GM12878 (cell line): ENCODE results near the gene ALOX12. TPM values are rescaled to one million over a fixed set of nuclear protein-coding genes. Genes with fewer than 3 reads are reported as not detected.

Experiments
- ATF7 ChIP-seq: fragments of 450-650 bp; IDR thresholded peaks from 2 replicates; pipeline ENCODE4 v1.6.1; 2016; ENCODE audit warnings: low read depth, mild to moderate bottlenecking
- BCL11A ChIP-seq: IDR thresholded peaks from 2 replicates; pipeline ENCODE4 v1.6.1; 2011; ENCODE audit warnings: low read depth, low read length
- CEBPB ChIP-seq, 2 experiments: fragments of 150-350 bp in 1 of 2; IDR thresholded peaks; 2 replicates each; pipeline ENCODE4 v1.6.1; 2012 to 2014; ENCODE audit warnings: low read depth in 2 of 2, low read length in 2 of 2, borderline replicate concordance in 1 of 2, inconsistent platforms in 1 of 2
- CREB1 ChIP-seq: IDR thresholded peaks from 2 replicates; pipeline ENCODE4 v1.6.1; 2012; ENCODE audit warnings: low read depth, mild to moderate bottlenecking, inconsistent platforms
- CREM ChIP-seq: IDR thresholded peaks from 2 replicates; pipeline ENCODE4 v1.6.1; 2014; ENCODE audit warnings: antibody characterized with exemption, low read depth
- FOXK2 ChIP-seq: fragments of 450-650 bp; IDR thresholded peaks from 2 replicates; pipeline ENCODE4 v1.6.1; 2017; ENCODE audit warnings: mild to moderate bottlenecking, moderate library complexity
- HDAC2 ChIP-seq: fragments of 200-600 bp; sonication (generic); IDR thresholded peaks from 2 replicates; pipeline ENCODE4 v1.6.1; 2017
- HDAC6 ChIP-seq: fragments of 200-600 bp; sonication (generic); IDR thresholded peaks from one replicate; pipeline ENCODE4 v1.8.0; 2017; ENCODE audit warnings: antibody characterized with exemption; ENCODE audit not compliant: unreplicated experiment
- MEF2A ChIP-seq: IDR thresholded peaks from 2 replicates; pipeline ENCODE4 v1.6.1; 2011; ENCODE audit warnings: low read depth, mild to moderate bottlenecking, low read length, moderate library complexity; ENCODE audit not compliant: insufficient read depth
- MYC ChIP-seq: IDR thresholded peaks from 2 replicates; pipeline ENCODE4 v1.6.1; 2011; ENCODE audit warnings: mild to moderate bottlenecking, low read length, moderate library complexity, inconsistent platforms; ENCODE audit not compliant: insufficient read depth, insufficient replicate concordance, insufficient read length, severe bottlenecking
- NFXL1 ChIP-seq: fragments of 450-650 bp; IDR thresholded peaks from 2 replicates; pipeline ENCODE4 v1.6.1; 2017; ENCODE audit warnings: antibody characterized with exemption, mild to moderate bottlenecking, borderline replicate concordance
- PAX8 ChIP-seq: fragments of 450-650 bp; IDR thresholded peaks from 2 replicates; pipeline ENCODE4 v1.6.1; 2017; ENCODE audit warnings: mild to moderate bottlenecking, moderate library complexity
- PML ChIP-seq: IDR thresholded peaks from 2 replicates; pipeline ENCODE4 v1.6.1; 2012; ENCODE audit warnings: low read length, inconsistent platforms
- RUNX3 ChIP-seq: IDR thresholded peaks from 2 replicates; pipeline ENCODE4 v1.6.1; 2012; ENCODE audit warnings: low read length, inconsistent platforms
- SIN3A ChIP-seq: IDR thresholded peaks from 2 replicates; pipeline ENCODE4 v1.6.1; 2012; ENCODE audit warnings: low read depth, low read length, improper control_type of control experiment
- SP1 ChIP-seq: IDR thresholded peaks from one replicate; pipeline ENCODE4 v1.6.1; 2011; ENCODE audit warnings: low read depth, low read length
- SPI1 ChIP-seq: IDR thresholded peaks from 2 replicates; pipeline ENCODE4 v1.6.1; 2011; ENCODE audit warnings: low read depth, mild to moderate bottlenecking, low read length, moderate library complexity, borderline replicate concordance; ENCODE audit not compliant: insufficient read depth
- SREBF2 ChIP-seq: IDR thresholded peaks from 2 replicates; pipeline ENCODE4 v1.6.1; 2012; ENCODE audit warnings: mild to moderate bottlenecking, low read length
- TCF12 ChIP-seq: IDR thresholded peaks from 2 replicates; pipeline ENCODE4 v1.6.1; 2011; ENCODE audit warnings: low read depth, mild to moderate bottlenecking, low read length
- YY1 ChIP-seq: IDR thresholded peaks from 2 replicates; pipeline ENCODE4 v1.6.1; 2011; ENCODE audit warnings: low read depth, mild to moderate bottlenecking, low read length
- ZNF384 ChIP-seq: IDR thresholded peaks from 2 replicates; pipeline ENCODE4 v1.6.1; 2012; ENCODE audit warnings: low read depth, mild to moderate bottlenecking, low read length, improper control_type of control experiment, borderline replicate concordance
- polyA plus RNA-seq, 11 experiments: library from polyadenylated mRNA; depleted of rRNA in 4 of 11; unstranded in 6 of 11; stranded (reverse) in 5 of 11; fragments of >200 nt; fragmentation: Nextera tagmentation in 4 of 11; fragmentation: Illumina TruSeq in 1 of 11; extraction: Ambion mirVana in 4 of 11; extraction: Trizol in 1 of 11; gene quantifications; 1 replicate in 1 of 11; 2 replicates in 10 of 11; pipeline versions ENCODE4 v1.2.1 to v1.2.3, GENCODE V29; 2011 to 2016; ENCODE audit warnings: inconsistent platforms in 2 of 11, missing spikeins in 2 of 11, low read depth in 1 of 11
- total RNA-seq, 4 experiments: library from RNA; depleted of rRNA in 3 of 4; stranded (reverse); fragments of >200 nt in 3 of 4; fragmentation: Illumina TruSeq in 1 of 4; extraction: Trizol in 1 of 4; gene quantifications; 2 replicates each; pipeline versions ENCODE4 v1.2.1 to v1.2.3, GENCODE V29; 2013 to 2021
- TF ChIP-seq, protein P1 (sequence below): fragments of 450-650 bp; formaldehyde crosslinking; IDR thresholded peaks from 2 replicates; pipeline ENCODE4 v1.4.0; 2022; ENCODE audit warnings: mild to moderate bottlenecking, moderate library complexity
- TF ChIP-seq, protein P2 (sequence below): IDR thresholded peaks from 2 replicates; pipeline ENCODE4 v1.6.1; 2012; ENCODE audit warnings: low read depth, low read length, improper control_type of control experiment
- TF ChIP-seq, protein P3 (sequence below): fragments of 450-650 bp; IDR thresholded peaks from 2 replicates; pipeline ENCODE4 v1.6.1; 2017; ENCODE audit warnings: mild to moderate bottlenecking, low read depth, inconsistent platforms; ENCODE audit not compliant: poor library complexity, severe bottlenecking
- TF ChIP-seq, protein P4 (sequence below): IDR thresholded peaks from 2 replicates; pipeline ENCODE4 v1.6.1; 2011; ENCODE audit warnings: borderline replicate concordance, low read depth, mild to moderate bottlenecking, moderate library complexity, low read length; ENCODE audit not compliant: insufficient read depth, poor library complexity, severe bottlenecking

ALOX12 gene
- total and polyA plus RNA-seq, 10 of the 15 experiments (the other 5 are each of a cell fraction or from before 2014, with no cell fraction given), result 0.23 to 0.82 (median 0.58) TPM; not detected in 6

DNA sequence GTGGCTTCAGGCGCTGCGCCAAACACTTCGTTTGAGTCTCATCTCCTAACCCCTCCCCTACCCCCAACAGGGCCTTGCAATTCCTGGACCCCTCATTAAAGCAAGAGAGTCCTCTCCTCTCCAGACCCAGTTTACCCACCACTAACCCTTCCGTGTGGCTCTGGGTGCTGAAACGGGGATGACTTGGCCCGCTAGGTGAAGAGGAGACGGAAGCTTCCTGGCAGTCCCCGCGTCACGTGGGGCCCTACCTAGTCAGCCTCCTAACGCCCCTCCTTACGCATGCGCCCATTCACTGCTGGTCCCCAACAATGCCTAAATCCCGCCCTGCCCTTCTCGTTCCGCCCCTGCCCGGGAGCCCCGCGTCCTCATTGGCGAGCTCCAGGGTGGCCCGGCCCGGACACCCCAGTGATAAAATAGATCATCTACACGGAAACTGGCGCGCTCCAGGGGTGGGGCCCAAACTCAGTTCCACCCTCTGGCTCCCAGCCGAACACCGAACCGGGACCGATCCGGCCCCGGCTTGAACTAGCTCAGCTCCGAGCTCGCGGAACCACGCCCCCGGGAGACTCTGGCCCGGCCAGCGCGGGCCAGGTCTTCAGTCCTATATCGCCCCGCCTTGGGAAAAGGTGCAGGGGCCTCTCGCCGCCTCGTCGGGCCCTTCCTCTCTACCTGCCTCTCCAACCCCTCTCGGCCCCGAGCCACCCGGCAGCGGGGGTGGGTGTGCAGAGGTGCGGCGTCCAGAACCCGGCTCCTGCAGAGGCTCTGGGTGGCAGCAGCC lies 39.9 kb downstream of the ALOX12 start, which contains the start of gene SLC16A13 (continued):
- no peak for TF ChIP-seq SPI1
- no peak for TF ChIP-seq HDAC2
- no peak for TF ChIP-seq ZNF384
- no peak for TF ChIP-seq BCL11A
- TF ChIP-seq, protein P1, sequence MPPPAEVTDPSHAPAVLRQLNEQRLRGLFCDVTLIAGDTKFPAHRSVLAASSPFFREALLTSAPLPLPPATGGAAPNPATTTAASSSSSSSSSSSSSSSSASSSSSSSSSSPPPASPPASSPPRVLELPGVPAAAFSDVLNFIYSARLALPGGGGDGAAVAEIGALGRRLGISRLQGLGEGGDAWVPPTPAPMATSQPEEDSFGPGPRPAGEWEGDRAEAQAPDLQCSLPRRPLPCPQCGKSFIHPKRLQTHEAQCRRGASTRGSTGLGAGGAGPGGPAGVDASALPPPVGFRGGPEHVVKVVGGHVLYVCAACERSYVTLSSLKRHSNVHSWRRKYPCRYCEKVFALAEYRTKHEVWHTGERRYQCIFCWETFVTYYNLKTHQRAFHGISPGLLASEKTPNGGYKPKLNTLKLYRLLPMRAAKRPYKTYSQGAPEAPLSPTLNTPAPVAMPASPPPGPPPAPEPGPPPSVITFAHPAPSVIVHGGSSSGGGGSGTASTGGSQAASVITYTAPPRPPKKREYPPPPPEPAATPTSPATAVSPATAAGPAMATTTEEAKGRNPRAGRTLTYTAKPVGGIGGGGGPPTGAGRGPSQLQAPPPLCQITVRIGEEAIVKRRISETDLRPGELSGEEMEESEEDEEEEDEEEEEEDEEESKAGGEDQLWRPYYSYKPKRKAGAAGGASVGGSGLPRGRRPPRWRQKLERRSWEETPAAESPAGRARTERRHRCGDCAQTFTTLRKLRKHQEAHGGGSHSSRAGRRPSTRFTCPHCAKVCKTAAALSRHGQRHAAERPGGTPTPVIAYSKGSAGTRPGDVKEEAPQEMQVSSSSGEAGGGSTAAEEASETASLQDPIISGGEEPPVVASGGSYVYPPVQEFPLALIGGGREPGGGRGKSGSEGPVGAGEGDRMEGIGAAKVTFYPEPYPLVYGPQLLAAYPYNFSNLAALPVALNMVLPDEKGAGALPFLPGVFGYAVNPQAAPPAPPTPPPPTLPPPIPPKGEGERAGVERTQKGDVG (CRISPR knock-in tag), result no peak
- TF ChIP-seq CREM, result peak; percentile 35; the same call in 1 of the 2 replicates
- no peak for TF ChIP-seq HDAC6
- no peak for TF ChIP-seq NFXL1
- no peak; the same call in 1 of the 2 replicates for TF ChIP-seq SIN3A
- no peak for TF ChIP-seq SREBF2
- TF ChIP-seq FOXK2, result no peak
- no peak for TF ChIP-seq CEBPB (IDR thresholded peaks at IDR 0.05; ENCODE audit: borderline replicate concordance in 1 of 2, low read depth in 2 of 2, low read length in 2 of 2)
- no peak for TF ChIP-seq MEF2A
- TF ChIP-seq ATF7, result no peak; the same call in none of the 2 replicates
- TF ChIP-seq MYC, result peak; percentile 36
- TF ChIP-seq PML, result peak; percentile 95
- TF ChIP-seq PAX8, result no peak
- TF ChIP-seq YY1, result no peak; the same call in 1 of the 2 replicates
- TF ChIP-seq, protein P2, sequence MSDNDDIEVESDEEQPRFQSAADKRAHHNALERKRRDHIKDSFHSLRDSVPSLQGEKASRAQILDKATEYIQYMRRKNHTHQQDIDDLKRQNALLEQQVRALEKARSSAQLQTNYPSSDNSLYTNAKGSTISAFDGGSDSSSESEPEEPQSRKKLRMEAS, result peak; percentile 97
- no peak for TF ChIP-seq RUNX3
- TF ChIP-seq, protein P3, sequence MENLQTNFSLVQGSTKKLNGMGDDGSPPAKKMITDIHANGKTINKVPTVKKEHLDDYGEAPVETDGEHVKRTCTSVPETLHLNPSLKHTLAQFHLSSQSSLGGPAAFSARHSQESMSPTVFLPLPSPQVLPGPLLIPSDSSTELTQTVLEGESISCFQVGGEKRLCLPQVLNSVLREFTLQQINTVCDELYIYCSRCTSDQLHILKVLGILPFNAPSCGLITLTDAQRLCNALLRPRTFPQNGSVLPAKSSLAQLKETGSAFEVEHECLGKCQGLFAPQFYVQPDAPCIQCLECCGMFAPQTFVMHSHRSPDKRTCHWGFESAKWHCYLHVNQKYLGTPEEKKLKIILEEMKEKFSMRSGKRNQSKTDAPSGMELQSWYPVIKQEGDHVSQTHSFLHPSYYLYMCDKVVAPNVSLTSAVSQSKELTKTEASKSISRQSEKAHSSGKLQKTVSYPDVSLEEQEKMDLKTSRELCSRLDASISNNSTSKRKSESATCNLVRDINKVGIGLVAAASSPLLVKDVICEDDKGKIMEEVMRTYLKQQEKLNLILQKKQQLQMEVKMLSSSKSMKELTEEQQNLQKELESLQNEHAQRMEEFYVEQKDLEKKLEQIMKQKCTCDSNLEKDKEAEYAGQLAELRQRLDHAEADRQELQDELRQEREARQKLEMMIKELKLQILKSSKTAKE, result no peak
- TF ChIP-seq SP1, result peak; percentile 49
- TF ChIP-seq, protein P4, sequence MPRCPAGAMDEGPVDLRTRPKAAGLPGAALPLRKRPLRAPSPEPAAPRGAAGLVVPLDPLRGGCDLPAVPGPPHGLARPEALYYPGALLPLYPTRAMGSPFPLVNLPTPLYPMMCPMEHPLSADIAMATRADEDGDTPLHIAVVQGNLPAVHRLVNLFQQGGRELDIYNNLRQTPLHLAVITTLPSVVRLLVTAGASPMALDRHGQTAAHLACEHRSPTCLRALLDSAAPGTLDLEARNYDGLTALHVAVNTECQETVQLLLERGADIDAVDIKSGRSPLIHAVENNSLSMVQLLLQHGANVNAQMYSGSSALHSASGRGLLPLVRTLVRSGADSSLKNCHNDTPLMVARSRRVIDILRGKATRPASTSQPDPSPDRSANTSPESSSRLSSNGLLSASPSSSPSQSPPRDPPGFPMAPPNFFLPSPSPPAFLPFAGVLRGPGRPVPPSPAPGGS, result no peak
- 0 out of 2 replicates have a peak, but pooled peaks have one; percentile 10 for TF ChIP-seq TCF12
- peak; percentile 9; the same call in 1 of the 2 replicates for TF ChIP-seq CREB1
